Spleen (tissue), 7 donors: ENCODE data around the gene PIAS4.

Source experiments
- CTCF ChIP-seq, 11 experiments: fragments of 200-600 bp in 7 of 11; fragments of 450-650 bp in 4 of 11; sonication (generic) in 4 of 11; IDR thresholded peaks in 8 of 11; conservative IDR thresholded peaks in 3 of 11; 1 replicate in 7 of 11; 2 replicates in 4 of 11; pipeline versions ENCODE4 v1.4.0 to v1.8.0; 2016 to 2021; ENCODE audit warnings: antibody characterized with exemption in 11 of 11, inconsistent platforms in 4 of 11, mild to moderate bottlenecking in 1 of 11
- POLR2A ChIP-seq, 3 donors: fragments of 450-650 bp; IDR thresholded peaks; one replicate each; pipeline ENCODE4 v1.5.1; 2017; ENCODE audit warnings: antibody characterized with exemption in 3 of 3, mild to moderate bottlenecking in 1 of 3
- POLR2AphosphoS5 ChIP-seq, 3 donors: sonication (generic); formaldehyde crosslinking; IDR thresholded peaks; one replicate each; pipeline ENCODE4 v1.5.1; 2017; ENCODE audit warnings: antibody characterized with exemption in 3 of 3
- donor health status: DM: no; HTN: no; CAD: no; lungs with moderate emphysema.
- donor health status: DM: no; HTN: no; CAD: no.
- donor health status: DM: no; HTN: no; CAD: no.

DNA sequence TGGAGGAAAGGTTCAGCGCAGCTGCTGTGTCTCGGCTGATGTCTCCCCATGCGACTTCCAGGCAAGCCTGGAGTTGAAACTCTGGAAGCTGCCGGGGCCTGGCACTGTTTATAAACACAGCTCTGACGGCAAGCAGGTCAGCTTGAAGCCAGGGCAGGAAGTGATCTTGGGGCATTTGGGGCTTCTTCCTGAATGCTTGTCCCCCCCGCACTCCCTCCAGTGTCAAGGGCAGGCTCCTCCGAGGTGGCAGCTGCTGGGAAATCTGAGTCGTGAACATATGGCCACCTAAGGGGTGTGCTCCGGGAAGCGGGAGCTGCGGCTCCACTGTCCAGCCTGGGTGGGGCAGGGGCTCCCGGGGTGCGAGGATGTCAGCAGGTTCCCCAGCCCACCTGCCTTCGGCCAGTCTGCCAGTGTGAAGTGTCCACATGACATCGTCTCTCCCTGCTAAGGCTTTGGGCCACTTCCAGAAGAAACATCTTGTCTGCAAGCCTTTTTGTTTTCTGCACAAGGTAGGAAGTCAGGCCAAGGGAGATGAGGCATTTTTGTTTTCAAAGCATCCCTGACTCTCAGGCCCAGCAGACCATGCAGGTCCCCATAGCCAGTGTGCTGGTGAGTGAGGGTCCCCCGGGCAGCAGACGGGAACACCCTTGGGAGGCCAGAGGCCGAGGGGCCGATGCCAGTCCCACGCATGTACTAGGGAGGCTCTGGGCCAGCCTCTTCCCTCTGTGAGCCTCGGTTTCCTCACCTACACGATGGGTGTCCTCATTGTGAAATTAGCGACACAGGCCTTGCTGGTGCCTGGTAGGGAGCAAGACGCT is 2.7 kb downstream of the PIAS4 start:
- TF ChIP-seq CTCF (IDR thresholded peaks at IDR 0.05 in 8 of 11, conservative IDR thresholded peaks at IDR 0.05 in 3 of 11) (no peak), POLR2AphosphoS5 (IDR thresholded peaks at IDR 0.05) (no peak), POLR2A (IDR thresholded peaks at IDR 0.05) (no peak)
